ENCODE data around the gene ELMO1.
"Not testable (repeated sequence)": the region's sequence is repeated elsewhere in the genome, so short reads cannot be mapped to it uniquely, and the experiment has no call there.

The ELMO1 gene

DNA sequence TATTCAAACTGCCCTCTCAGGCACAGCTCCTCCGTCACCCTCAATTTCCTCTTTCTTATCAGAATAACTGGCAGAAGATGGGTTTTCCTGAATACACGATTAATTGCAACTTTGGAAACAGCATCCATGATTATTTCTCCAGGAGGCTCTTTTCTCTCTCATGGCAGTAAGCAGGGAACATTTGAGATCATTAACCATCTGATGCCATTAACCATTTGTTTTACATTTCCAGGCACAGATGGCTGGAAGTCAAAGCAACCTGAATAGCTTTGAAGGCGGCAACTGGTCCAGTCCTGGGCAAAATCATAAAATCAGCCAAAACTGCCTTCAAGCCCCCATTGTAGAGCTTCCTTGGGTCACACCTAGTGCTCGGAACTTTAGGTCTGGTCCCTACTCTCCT, 434.9 kb downstream of the ELMO1 start:
- no peak for DNase-seq (ENCODE audit: low spot score)

DNA sequence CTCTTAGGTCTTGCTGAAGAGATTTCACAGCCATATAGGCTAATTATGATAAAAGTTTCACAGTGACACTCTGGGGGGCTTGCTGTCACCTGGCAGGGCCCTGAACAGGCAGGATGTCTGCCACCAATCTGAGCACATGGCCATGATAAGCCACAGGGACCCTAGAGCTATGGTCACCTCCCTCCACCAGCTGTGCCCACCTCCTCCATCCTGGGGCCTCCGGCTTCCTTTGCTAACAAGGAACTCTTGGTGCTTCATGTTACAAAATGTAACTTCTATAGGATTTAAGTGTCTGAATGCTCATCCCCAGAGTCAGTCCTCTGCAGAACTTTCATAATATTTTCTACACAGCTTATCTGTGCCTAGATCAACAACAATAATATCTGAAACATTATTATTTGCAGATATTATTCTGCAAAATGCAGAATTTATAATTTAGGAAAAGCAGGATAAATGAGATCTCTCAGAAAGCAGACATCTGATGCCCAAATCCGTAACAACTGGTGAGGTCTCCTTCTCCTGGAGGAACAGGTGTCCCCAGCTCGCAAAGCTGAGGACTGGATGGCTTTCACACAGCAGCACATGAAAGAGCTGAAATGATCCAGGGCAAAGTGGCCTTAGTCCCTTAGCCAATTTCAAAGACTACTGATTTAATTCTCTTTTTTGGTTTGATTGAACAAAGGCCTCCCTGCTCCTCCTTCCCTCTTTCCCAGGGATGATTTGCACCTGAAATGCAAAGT, 437.3 kb downstream of the ELMO1 start:
- DNase-seq (ENCODE audit: low spot score): no peak

DNA sequence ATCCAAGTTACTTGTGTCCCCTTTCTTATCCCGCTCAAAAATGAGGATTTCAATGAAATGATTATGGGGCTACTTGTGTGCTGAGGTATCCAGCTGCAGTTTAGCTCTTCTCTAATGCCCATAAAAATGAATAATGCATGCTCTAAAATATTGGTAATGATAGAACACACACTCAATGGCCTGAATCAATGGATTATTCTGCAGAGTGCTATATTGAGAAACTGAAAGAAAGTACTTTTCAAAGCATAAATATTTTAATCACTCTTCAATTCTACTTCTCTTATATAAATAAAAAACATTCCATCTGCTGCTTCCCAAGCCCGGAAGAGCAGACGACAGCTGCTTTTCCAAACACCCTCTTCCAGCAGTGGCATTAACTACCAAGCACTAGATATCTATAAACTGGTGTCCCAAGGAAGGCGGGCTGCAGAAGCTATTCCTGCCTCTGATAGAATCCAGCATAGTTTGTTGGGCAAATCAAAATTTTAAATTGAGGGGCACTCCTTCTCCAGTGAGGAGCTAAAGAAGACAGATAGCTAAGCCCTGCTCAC, 439.5 kb downstream of the ELMO1 start:
- DNase-seq (ENCODE audit: low spot score): no peak

DNA sequence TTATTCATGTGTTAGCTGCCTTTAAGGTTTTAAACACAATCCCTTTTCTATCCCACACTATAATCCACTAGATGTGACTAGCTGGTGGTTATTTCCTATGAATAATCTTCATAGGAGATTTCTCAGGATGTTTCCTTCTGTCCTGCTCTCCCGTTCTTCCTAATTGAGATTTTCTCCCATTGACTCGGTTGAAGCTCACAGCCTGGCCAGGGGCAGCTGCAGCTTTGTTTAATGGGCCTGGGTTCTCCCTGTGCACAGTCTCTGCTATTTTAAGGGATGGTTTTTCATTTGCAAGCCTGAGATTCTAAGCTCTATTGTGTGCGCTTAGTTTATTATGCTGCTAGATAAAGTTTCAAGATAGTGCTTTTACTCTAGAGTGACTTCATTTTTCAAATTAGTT, 441.0 kb downstream of the ELMO1 start:
- no peak for DNase-seq (ENCODE audit: low spot score)

DNA sequence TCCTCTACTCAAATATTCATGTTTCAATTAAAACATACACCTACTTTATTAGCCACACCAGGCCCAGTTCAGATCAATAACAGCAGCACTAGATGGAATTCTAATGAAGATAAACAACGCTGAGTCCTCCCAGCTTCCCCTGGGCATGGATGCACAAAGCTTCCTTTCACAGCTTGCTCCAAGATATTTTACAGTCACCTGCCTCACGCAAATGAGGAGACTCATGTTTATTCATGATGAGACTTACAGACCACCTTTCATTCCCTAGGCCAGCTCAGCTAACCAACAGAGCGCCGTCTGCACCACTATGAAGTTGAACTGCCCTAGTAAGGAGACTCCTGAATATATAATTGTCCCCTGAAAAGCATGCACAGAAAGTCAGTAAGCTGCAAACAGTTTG, 441.4 kb downstream of the ELMO1 start:
- no peak for DNase-seq (ENCODE audit: low spot score)

DNA sequence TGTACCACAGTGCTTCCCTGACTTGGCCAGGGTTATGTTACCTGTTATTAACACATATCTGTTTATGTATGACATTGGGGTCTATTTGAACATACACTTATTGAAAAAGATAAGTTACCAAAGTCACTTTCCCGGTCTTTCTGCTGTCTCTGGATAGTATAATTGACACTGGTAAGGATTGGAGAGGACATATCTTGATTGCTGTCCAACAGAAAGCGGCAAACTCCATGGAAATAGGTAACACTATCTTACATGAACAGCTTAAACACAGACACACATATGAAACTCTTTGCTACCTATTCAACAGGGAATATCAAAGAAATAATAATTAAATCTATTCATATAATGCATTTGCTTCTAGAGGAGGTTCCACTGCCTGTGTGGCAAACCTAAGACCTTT, 441.9 kb downstream of the ELMO1 start:
- no peak for DNase-seq (ENCODE audit: low spot score)

DNA sequence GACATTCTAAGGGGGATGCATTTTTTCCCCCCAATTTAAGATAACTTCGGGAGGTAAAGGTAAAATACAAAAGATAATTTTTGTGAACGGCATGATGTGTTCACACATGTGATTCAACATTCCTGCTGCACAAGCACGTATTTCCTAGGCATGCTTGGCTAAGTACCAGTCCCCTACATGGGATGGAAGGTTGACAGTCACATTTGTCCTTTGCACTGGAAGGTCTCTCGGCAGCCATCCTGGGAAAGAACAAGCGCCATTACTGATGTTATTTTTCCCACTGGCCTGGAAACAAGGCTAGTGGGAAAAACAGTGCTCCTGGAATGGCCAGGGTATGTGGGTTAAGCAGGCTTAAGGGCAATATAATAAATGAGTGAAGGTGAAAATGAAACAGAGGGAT, 448.2 kb downstream of the ELMO1 start:
- DNase-seq (ENCODE audit: low spot score): no peak

DNA sequence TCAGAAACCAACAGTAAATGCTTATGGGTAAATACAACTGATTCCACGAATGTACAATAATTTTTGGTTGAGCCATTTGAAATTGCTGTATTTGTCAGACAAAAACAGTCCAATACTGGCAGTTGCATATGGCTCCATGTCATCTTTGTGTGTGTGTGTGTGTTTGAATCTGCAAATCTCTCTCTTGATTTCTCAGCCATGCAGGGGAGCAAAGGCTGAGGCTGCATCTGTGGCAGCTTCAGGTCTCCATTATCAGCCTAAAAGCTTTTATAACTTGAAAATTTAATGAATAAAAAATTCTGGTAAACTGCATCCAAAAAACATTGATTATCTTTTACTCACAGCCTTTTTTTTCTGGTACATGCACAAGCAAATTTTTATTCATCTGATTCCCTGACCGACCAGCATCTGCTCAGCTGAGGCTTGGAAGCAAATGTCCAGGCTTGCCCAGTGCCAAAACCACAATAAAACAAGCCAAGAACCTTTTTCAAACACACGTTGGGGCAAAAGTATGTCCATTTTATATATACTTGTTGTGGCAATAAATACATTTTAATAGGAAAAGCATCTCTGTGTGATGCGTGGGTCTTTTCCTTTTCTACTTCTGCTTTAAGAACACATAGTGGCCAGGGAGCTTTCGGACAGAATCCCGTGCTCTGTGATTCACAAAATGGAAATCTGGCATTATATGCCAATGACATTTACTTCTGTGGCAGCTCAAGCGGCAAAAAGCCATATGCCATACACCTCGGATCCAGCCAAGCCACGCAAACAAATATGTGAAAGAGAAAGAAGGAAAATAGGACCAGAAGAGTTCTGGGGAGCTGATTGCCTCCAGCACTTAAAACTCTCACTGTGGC, 448.8 kb downstream of the ELMO1 start:
- no peak for DNase-seq (ENCODE audit: low spot score)

DNA sequence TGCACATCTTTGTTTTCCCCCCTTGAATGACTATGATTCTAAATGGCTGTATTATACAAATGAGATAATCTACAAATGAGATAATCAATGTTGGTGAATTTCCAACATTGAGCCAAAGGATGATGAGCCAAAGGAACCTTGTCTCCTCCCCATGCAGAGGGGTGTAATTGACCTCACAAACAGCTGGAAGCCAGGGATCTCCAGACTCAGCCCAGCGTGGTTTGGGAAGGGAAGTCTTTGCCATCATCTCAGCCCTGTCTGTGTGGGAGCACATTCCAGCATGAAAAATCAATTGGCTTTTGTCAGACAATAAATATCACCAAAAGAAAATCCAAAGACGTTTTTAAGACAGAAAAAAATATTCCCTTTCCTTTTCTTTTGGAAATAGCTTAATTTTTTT, 452.9 kb downstream of the ELMO1 start:
- DNase-seq (ENCODE audit: low spot score): no peak

DNA sequence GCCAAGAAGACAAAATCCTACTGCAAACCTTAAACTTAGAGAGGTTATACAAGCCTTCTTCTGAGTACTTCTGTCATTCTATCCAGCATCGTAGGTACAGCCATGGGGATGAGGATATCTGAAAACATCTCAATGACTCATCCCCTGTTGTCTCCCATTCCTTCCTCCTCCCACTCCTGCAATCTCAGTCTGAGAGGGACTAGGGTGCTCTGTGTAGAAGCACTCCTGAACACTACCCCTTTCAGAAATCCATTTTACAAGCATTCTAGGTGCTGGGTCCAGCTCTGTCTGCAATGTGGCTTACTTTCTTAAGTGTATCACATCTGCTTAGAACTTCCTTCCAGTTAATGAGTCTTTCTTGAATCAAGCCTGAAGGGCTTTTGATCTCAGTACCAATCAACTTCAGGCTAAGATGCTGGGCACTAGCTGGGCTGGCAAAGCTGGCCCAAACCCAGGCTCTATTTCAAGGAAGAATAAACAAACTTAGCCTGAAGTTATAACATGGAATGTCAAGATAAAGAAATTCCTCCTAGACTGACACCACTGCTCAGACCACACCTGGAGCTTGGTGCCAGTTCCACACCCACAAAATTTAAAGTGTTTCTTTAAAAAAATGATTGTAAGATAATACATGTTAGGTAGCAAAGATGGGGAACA, 454.1 kb downstream of the ELMO1 start:
- no peak for DNase-seq (ENCODE audit: low spot score)

DNA sequence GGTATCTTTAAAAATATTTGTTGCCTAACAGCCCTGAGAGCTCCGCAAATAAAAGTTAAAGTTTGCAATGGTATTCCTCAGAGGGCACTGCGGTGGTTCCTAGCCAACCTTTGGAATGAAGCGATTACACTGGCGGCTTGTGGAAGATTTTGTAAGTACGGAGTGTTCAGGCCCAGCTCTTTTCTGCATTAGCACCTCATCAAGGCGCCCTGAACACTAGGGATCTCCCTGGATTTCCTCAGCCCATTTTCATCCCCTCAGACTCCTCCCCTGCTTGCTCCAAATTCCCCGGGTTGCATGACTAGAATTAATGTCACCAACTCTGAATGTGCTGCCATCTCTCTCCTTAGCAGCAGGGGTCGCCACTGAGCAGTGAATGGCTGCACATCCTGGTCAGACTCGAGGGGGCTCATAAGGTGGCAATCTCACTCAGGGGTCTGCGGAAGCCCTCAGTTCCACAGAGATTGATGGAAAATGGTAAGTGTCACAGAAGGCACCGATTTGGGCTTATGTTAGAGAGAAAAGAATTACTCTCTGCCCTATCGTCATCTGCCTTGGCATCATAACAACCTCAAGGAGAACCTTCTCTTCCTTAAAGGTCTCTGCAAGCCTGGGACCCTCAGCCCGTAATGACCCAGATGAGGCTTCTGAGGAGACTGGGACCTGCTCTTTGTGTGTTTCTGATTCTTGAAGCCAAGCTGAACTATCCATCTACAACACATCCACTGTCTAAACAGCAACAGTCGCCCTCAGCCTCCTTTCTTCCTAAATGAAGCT, 461.5 kb downstream of the ELMO1 start:
- DNase-seq (ENCODE audit: low spot score): peak; percentile 79

DNA sequence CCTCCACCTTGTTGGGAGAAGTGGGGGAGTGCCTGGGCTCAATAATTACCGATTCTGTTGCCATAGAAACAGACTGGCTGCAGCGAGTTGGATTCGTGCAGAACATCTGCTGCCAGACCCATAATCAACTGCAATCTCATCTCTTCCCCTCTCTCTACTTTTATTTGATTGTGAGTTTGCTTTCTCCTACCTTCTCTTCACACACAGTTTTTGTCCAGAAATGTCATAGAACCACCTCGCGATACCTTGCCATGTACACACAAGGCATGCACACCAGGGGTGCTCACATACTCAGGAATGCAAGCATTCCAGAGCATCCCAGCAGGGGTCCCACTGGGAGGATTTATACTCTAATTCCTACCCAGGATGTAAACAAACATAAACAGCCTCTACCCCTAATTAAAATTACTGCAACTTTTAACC, 462.1 kb downstream of the ELMO1 start:
- DNase-seq (ENCODE audit: low spot score): no peak

DNA sequence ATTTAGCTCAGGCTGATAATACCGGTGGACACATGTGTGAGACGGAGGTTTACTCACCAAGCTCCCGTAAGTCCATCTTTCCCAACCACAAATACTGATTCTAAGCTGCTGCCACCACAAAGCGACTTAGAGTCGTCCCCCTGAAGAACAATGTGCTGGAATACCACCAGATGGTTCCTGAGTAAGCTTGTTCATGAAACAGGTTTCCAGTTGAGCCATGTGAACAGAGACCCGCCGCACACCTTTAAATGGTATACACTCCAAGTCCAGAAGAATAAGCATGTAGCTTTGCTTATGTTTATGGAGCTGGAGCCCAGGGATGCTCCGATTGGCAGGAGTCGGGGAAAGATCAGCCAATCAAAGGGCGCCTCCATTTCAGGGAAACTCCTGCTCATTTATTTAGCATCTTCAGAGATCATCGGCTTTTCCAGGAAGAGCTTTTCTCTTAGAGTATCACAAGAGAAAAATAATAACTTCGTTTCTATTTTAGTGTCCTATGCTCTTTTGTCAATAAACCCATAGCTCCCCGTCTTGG, 462.7 kb downstream of the ELMO1 start:
- DNase-seq (ENCODE audit: low spot score): no peak

DNA sequence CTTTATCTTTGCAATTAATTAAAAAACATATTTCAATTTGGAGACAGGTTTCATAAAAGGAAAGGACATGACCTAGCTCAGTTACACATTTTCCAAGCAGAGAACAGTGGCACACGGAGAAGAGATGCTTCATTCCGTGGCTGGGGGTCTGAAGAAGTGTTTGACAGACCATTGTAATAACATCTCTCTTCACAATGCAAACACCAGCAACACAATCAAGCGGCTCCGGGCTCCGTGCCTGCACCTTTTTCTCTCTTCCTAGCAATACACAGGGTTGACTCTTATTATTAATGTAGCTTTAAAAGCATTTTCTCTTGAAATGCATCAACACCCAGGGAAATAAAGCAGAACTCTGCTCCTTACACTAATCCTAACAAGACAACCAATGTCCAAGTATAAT, 463.3 kb downstream of the ELMO1 start:
- no peak for DNase-seq (ENCODE audit: low spot score)

DNA sequence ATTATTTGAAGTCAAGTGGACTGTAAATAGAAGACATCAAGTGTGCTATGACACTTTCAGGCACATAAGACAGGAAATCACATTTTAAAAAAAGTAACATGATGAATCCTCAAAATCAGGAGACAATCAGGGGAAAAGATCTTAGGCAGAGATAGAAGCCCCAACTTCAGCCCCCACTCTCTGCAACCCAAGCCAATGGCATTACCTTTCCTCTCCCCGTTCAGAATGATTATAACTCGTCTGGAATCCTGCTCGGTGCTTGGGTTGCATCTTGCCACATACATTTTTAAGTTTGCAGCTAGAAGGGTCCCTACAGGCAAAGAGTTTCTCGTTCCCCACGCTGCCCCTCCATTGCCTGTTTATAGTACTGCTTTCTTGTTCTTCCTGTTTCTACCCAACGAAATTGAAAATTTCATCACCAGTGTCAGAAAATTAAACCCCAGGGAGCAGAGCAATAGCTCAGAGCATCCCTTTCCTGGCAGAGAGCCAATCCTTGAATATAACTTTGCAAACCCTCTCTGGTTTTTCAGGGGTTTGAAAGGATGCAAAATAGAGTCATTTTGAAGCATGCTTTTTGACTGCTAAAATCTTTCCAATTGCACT, 463.9 kb downstream of the ELMO1 start:
- DNase-seq (ENCODE audit: low spot score): no peak

DNA sequence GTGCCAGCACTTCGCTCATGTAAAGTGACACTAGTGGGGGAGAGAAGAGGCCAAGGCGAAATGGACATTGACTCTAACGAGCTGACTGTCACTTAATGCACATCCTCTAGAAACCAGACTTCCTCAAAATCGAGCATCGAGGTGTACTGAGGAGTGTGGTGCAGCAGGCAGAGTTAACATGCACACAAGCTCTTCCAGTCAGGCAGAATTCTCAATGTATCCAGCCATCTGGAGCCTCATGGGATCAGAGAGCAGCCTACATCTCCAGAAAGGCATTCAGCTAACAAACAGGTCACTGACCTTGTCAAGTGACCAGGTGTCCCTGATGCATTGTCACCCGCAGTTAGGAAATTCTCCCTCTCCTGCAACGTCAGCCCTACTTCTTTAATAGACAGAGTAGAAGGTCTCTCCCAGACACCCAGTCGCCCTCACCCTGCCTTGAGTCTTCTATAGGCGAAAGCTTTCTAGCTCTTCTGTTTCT, 464.6 kb downstream of the ELMO1 start:
- DNase-seq (ENCODE audit: low spot score): no peak

DNA sequence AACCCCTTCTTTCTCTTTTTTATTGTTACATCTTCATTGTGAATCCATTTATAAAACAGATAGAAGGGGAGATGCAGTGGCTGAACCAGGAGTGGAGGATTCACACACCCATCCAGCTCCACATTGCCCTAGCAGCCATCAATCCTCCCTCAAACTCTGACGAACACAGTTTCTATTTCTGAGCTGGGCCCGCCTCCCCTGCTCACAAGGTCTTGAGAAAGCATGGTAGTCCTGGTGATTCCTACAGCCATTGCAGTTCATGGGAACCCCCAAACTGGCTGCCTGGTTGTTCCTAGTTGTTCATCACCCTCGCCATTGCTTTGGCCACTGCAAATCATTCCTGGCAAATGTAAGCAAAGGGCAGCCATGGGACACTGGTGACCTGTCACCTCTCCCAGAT, 465.9 kb downstream of the ELMO1 start:
- DNase-seq (ENCODE audit: low spot score): no peak

DNA sequence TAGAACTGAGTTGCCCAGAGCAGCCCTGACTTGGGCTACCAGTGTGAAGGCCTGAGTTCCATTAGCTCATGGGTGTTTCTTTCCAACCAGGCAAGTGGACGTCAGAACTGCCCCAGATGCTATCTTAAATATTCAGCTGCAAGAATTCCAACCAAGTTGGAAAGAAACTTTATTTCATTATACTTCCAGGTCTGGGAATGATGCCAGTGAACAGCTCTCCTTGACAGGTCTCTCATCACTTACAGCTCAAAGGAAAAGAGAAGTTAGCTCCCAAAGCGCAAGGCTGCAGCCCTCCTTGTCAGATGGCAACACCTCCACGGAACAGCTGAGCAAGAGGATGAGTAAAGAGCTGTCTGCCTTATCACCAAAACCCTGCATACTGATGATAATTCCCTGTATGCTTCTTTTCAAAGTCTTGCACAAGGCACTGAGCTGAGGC, 468.8 kb downstream of the ELMO1 start:
- DNase-seq (ENCODE audit: low spot score): no peak

DNA sequence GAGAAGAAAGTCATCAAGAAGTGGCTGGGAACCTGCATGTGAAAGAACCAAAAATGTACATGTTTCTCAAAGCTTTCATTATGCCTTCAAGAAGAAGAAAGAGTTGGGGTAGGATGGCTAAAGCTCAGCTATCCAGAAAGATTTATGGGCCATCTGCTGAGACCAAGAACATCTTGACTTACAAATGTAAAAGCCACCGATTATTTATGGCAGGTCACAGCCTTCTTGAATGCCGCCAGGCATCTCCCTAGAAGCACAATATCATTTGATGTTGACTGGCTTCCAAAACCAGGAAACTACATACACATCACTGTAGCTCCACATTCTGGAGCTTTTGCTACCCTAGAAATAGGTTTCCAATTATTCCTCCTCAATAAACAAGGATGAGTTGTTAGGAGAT, 470.2 kb downstream of the ELMO1 start:
- DNase-seq (ENCODE audit: low spot score): no peak

DNA sequence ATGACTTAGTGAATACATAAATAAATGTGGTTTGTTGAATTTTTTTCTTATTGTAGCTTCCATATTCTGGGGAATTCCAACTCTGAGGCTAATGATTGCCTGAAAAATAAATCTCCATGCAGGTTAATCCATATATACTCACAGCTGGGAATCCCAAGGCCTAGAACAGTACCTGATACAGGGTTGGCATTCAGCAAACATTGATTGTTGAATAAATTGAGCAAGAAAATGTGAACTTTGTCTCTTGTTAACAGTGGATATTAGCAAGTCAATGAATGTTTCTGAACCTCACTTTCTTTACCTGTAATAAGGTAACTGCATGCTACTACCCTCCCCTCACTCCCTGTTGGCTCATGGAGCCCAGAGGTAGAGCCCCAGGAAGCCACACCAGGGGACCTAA, 470.8 kb downstream of the ELMO1 start:
- no peak for DNase-seq (ENCODE audit: low spot score)

DNA sequence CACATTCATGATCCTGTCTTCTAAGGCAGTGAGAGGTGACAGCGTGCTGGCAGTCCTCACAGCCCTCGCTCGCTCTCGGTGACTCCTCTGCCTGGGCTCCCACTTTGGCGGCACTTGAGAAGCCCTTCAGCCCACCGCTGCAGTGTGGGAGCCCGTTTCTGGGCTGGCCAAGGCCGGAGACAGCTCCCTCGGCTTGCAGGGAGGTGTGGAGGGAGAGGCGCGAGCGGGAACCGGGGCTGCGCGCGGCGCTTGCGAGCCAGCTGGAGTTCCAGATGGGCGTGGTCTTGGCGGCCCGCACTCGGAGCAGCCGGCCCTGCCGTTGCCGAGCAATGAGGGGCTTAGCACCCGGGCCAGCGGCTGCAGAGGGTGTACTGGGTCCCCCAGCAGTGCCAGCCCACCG, 475.1 kb downstream of the ELMO1 start:
- DNase-seq (ENCODE audit: low spot score): not testable (repeated sequence)
